Mononuclear cell (primary cell): ENCODE measurements around the gene RPL28. TPM values are rescaled to one million over a fixed set of nuclear protein-coding genes. Genes with fewer than 3 reads are reported as not detected.

ENCODE experiments used
- H3K27me3 ChIP-seq: 2 replicates; pipeline ENCODE4 v1.6.0; 2011; ENCODE audit warnings: low read length, control low read depth; ENCODE audit not compliant: insufficient read depth
- H3K4me1 ChIP-seq: 2 replicates; pipeline ENCODE4 v1.5.1; 2011; ENCODE audit warnings: mild to moderate bottlenecking, low read length, control low read depth; ENCODE audit not compliant: insufficient read depth
- H3K4me3 ChIP-seq: 2 replicates; pipeline ENCODE4 v1.5.1; 2011; ENCODE audit warnings: mild to moderate bottlenecking, low read length, moderate library complexity
- H3K9me3 ChIP-seq: 2 replicates; pipeline ENCODE4 v1.5.1; 2011; ENCODE audit warnings: low read depth, mild to moderate bottlenecking, control low read depth, low read length
- total RNA-seq: library from RNA; depleted of rRNA; stranded (reverse); fragments of >200 nt; gene quantifications from one replicate; pipeline ENCODE4 v1.2.3, GENCODE V29; 2012

RPL28 gene
- total RNA-seq, 1 donor = 605 TPM

GRCh38 chr19:55377356-55378131, 8.2 kb upstream of the RPL28 start:
- Histone ChIP-seq H3K4me3 (no peak overlapping the region), H3K27me3 (peaks cover 12% of the 10 kb centered on the region), H3K9me3 (no peaks in the 10 kb centered on the region), H3K4me1 (no peaks in the 10 kb centered on the region)

- H3K27me3 ChIP-seq = peaks cover 8% of the 10 kb centered on the region
- peaks cover 10% of the 10 kb centered on the region for H3K4me1 ChIP-seq
- no peaks in the 10 kb centered on the region for H3K9me3 ChIP-seq
- H3K4me3 ChIP-seq = no peak overlapping the region
Measured at GRCh38 chr19:55379174-55379573, 6.6 kb upstream of the RPL28 start.

- H3K27me3 ChIP-seq = no peaks in the 10 kb centered on the region
- no peak overlapping the region for H3K4me3 ChIP-seq
- H3K9me3 ChIP-seq = no peaks in the 10 kb centered on the region
- H3K4me1 ChIP-seq = peaks cover 26% of the 10 kb centered on the region
Measured at GRCh38 chr19:55382013-55382412, 3.7 kb upstream of the RPL28 start.

DNA sequence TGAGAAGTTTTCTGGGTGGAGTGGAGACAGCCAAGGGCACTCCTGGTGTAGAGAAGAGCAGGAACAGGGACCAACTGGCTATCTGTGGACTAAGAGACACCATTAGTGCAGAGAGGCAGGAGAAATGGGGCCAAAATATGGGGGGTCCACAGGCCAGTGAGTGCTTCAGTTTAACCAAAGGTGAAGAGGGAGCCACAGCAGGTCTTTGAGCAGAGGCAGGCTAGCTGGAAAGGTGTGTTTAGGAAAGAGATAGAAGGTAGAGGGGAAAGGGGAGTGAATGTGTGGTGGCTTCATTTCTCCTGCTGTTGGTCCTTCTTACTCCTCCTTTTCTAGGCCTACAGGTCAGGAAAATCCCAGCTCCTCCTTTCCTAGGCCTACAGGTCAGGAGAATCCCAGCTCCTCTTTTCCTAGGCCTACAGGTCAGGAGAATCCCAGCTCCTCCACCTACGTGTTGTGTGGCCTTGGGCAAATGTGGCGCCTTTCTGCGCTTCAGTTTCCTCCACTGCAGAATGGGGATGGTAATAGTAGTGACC, 3.1 kb upstream of the RPL28 start:
- peaks cover 32% of the 10 kb centered on the region for H3K4me1 ChIP-seq
- no peaks in the 10 kb centered on the region for H3K27me3 ChIP-seq
- no peaks in the 10 kb centered on the region for H3K9me3 ChIP-seq
- no peak overlapping the region for H3K4me3 ChIP-seq

DNA sequence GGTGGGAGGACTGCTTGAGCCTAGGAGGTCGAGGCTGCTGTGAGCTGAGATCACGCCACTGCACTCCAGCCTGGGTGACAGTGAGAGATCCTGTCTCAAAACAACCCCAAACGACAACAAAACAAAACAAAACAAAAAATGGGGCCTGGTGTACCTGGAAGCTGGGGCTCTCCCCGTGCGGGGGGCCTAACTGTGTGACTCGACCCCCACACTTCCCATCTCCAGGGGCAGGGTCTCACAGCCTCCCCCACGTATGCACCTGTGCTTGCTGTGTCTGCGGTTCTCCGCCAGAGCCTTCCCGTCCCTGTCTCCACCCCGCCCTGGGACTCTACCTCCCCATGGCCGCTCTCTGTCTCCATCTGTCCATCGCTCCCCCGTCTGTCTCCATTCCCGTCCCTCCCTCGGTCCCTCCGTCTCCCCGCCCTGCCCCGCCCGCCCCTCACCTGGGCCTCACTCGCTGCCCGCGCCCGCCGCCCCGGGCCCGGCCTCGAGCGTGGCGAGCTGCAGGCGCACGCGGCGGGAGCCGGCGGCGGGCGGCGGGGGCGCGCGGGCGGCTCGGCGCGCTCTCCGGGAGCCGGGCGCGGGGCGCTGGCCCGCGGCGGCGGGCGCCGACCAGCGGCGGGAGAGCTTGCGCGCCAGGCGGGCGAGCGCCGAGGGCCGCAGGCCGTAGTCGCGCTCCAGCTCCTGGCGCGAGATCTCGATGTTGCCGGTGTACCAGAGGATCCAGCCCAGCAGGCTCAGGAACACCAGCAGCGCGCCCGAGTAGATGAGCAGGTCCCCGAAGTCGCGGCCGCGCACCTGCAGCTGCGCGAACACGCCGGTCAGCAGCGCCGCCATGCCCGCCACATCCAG, 2.2 kb upstream of the RPL28 start:
- Histone ChIP-seq H3K27me3 (no peaks in the 10 kb centered on the region), H3K4me1 (peaks cover 41% of the 10 kb centered on the region), H3K9me3 (no peaks in the 10 kb centered on the region), H3K4me3 (peak overlapping the region; percentile 38)

- Histone ChIP-seq H3K4me1 (peaks cover 49% of the 10 kb centered on the region), H3K27me3 (no peaks in the 10 kb centered on the region), H3K9me3 (no peaks in the 10 kb centered on the region), H3K4me3 (peak within 1 kb of the TSS; percentile 97)
Measured at GRCh38 chr19:55384131-55384919, 1.4 kb upstream of the RPL28 start, which contains the start of gene TMEM238. TSS of gene TMEM238 (minus strand) at chr19:55384292. CDS start at chr19:55384259, 33 bp downstream.

DNA sequence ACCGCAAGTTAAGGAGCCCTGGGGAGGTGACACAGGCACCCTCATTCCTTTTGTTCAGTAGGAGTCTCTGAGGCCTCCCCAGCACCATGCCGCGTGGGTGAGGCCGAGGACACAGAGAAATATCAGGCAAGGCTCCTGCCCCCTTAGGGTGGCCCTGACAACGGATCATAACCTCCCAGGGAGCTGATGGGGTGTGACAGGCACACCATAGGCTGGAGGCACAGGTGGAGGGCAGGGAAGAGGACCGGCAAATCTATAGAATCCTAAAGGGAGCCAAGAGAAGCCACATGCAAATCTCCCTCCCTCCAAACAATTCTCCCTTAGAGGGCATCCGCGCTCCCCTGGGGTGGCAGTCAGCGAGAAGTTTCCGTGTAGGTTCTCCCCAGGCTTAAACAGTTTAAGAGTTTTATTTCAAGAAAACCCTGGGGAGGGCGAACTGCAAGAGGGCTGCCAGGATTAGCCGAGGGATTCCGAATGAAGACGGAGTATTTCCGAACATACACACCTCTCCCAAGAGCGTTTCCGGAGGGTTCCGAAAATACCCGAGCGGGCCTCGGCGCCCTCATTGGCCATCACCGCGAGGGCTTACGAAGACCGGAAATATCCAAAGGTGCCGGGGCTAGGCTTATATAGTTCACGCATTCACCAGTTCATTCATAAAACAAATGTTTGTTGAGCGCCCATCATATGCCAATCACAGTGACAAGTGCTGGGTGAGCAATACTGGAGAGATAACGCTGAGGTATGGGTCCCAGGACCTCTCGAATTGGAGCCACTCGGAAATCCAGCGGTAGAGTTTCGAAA, 610 bp upstream of the RPL28 start:
- H3K4me1 ChIP-seq = peaks cover 56% of the 10 kb centered on the region
- H3K9me3 ChIP-seq = no peaks in the 10 kb centered on the region
- no peaks in the 10 kb centered on the region for H3K27me3 ChIP-seq
- peak overlapping the region; percentile 97 for H3K4me3 ChIP-seq

DNA sequence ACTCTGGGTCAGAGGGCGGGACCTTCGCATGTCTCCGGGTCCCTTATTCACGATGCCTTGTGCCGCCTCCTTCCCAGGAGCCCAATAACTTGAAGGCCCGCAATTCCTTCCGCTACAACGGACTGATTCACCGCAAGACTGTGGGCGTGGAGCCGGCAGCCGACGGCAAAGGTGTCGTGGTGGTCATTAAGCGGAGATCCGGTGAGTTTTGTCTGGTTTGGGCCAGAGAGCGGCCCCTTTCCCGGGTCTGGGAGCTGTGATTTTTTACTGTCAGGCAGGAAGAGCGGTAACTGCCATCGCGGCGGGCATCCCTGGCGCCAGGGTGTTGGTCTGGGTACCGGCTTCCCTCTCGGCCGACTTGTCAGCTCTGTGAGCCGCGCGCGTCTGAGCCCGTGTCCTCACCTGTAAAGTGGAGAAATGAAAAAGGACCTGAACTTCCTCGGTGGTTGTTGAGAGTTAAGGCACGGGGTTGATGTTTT, 800 bp downstream of the RPL28 start:
- H3K9me3 ChIP-seq = no peaks in the 10 kb centered on the region
- peak overlapping the region; percentile 97 for H3K4me3 ChIP-seq

GRCh38 chr19:55387736-55388497, 2.2 kb downstream of the RPL28 start:
- Histone ChIP-seq H3K4me3 (no peak overlapping the region), H3K27me3 (no peaks in the 10 kb centered on the region), H3K9me3 (no peaks in the 10 kb centered on the region), H3K4me1 (peaks cover 57% of the 10 kb centered on the region)

More for the DNA sequence above, 800 bp downstream of the RPL28 start:
- Histone ChIP-seq H3K27me3 (no peaks in the 10 kb centered on the region), H3K4me1 (peaks cover 60% of the 10 kb centered on the region)

DNA sequence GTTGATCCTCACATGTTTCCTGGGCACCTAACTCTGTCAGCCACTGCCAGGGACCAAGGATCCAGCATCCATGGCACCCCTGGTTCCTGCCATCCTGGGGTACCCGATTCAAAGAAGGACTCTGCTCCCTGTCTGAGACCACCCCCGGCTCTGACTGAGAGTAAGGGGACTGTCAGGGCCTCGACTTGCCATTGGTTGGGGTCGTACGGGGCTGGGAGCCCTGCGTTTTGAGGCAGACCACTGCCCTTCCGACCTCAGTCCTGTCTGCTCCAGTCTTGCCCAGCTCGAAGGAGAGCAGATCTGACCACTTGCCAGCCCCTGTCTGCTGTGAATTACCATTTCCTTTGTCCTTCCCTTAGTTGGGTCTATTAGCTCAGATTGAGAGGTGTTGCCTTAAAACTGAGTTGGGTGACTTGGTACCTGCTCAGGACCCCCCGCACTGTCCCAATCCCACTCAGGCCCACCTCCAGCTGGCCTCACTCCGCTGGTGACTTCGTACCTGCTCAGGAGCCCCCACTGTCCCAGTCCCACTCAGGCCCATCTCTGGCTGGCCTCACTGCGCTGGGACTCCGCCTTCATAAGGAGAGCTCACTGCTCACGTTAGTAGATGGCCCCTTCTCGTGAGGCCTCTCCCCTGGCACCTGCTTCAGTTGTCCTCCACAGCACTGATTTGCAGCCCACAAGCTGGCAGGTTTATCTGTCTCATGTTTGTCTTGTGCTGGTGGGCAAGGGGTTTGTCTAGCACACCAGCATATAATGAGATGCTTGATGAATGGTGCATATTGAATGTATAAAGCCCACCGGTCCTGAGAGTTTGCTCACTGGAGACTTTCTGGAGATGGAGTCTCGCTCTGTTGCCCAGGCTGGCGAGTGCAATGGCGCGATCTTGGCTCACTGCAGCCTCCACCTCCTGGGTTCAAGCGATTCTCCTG, 3.9 kb downstream of the RPL28 start:
- Histone ChIP-seq H3K27me3 (no peaks in the 10 kb centered on the region), H3K9me3 (no peaks in the 10 kb centered on the region), H3K4me1 (peaks cover 46% of the 10 kb centered on the region), H3K4me3 (no peak overlapping the region)

DNA sequence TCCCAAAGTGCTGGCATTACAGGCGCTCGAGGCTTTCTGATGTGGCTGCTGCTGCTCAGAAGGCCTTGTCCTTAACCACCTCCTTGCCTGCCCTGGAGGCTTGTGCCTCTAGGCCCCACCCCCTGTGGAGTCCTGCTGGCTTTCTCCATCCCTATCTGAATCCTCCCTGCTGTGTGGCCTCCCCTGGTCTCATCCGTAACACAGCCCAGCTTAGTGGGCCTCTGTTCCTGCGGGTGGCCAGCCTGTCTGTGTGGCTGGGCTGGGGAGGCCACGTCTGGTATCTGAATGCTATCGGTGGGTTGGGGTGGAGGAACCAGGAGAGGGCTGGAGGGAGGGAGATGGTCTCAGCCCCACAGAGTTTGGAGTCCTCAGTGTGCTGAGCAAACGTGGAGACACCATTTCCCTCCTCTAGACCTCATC, 4.7 kb downstream of the RPL28 start:
- Histone ChIP-seq H3K4me1 (peaks cover 40% of the 10 kb centered on the region), H3K4me3 (no peak overlapping the region), H3K9me3 (no peaks in the 10 kb centered on the region), H3K27me3 (no peaks in the 10 kb centered on the region)

GRCh38 chr19:55391191-55391670, 5.5 kb downstream of the RPL28 start:
- no peaks in the 10 kb centered on the region for H3K27me3 ChIP-seq
- H3K9me3 ChIP-seq = no peaks in the 10 kb centered on the region
- peaks cover 40% of the 10 kb centered on the region for H3K4me1 ChIP-seq
- H3K4me3 ChIP-seq = no peak overlapping the region
